Measurements from ENCODE around the gene PFKFB3. TPM values are rescaled to one million over a fixed set of nuclear protein-coding genes. Genes with fewer than 3 reads are reported as not detected.

The PFKFB3 gene
- total and polyA plus RNA-seq, 2 of the 13 experiments (the other 11 are each of a cell fraction or from before 2014, with no cell fraction given): 1.2 to 13.3 TPM

- TF ChIP-seq ZSCAN20 (CRISPR knock-in tag; IDR thresholded peaks at IDR 0.05; ENCODE audit: borderline replicate concordance): no peak
- no peak for TF ChIP-seq RARG (CRISPR knock-in tag; IDR thresholded peaks at IDR 0.05; ENCODE audit: low read depth)
- no peak for TF ChIP-seq FOXK2 (IDR thresholded peaks at IDR 0.05)
- no peak for TF ChIP-seq MED1 (CRISPR knock-in tag; IDR thresholded peaks at IDR 0.05)
- no peak for TF ChIP-seq PAX8 (CRISPR knock-in tag; IDR thresholded peaks at IDR 0.05; ENCODE audit: borderline replicate concordance)
- TF ChIP-seq ARID2 (CRISPR knock-in tag; IDR thresholded peaks at IDR 0.05; ENCODE audit: borderline replicate concordance): peak; percentile 35; the same call in 1 of the 2 replicates
- no peak for TF ChIP-seq TBL1XR1 (IDR thresholded peaks at IDR 0.05; ENCODE audit: borderline replicate concordance, low read length, partially characterized antibody)
- peak; percentile 48 for TF ChIP-seq HNRNPLL (IDR thresholded peaks at IDR 0.05; ENCODE audit: low read depth, low read length, poor library complexity, severe bottlenecking)
- no peak for TF ChIP-seq ZNF550 (CRISPR knock-in tag; IDR thresholded peaks at IDR 0.05; ENCODE audit: borderline replicate concordance)
- TF ChIP-seq MLXIP (CRISPR knock-in tag; IDR thresholded peaks at IDR 0.05; ENCODE audit: borderline replicate concordance): no peak
- no peak for TF ChIP-seq ATF7 (IDR thresholded peaks at IDR 0.05)
- TF ChIP-seq ATF7 (CRISPR knock-in tag; IDR thresholded peaks at IDR 0.05): no peak
- no peak for TF ChIP-seq ZNF180 (CRISPR knock-in tag; IDR thresholded peaks at IDR 0.05; ENCODE audit: borderline replicate concordance, low read depth)
- no peak for TF ChIP-seq SIN3B (IDR thresholded peaks at IDR 0.05; ENCODE audit: low read length)
- TF ChIP-seq ZNF724P (CRISPR knock-in tag; IDR thresholded peaks at IDR 0.05; ENCODE audit: borderline replicate concordance): no peak
- TF ChIP-seq MAFK (conservative IDR thresholded peaks at IDR 0.05 in 1 of 2, IDR thresholded peaks at IDR 0.05 in 1 of 2; ENCODE audit: low read length in 2 of 2): no peak
- TF ChIP-seq SSRP1 (CRISPR knock-in tag; IDR thresholded peaks at IDR 0.05): no peak
- no peak for TF ChIP-seq ZNF543 (CRISPR knock-in tag; IDR thresholded peaks at IDR 0.05)
- TF ChIP-seq ZNF710 (CRISPR knock-in tag; IDR thresholded peaks at IDR 0.05; ENCODE audit: borderline replicate concordance): no peak
- TF ChIP-seq REXO4 (CRISPR knock-in tag; IDR thresholded peaks at IDR 0.05; ENCODE audit: borderline replicate concordance): no peak
- 0 out of 2 replicates have a peak, but pooled peaks have one; percentile 4 for TF ChIP-seq ATF7-NPFF (CRISPR knock-in tag; IDR thresholded peaks at IDR 0.05; ENCODE audit: low read depth)
- TF ChIP-seq DMAP1 (CRISPR knock-in tag; IDR thresholded peaks at IDR 0.05): no peak
- no peak for TF ChIP-seq ZNF83 (CRISPR knock-in tag; IDR thresholded peaks at IDR 0.05; ENCODE audit: borderline replicate concordance)
- TF ChIP-seq ZNF24 (IDR thresholded peaks at IDR 0.05): no peak
- no peak for TF ChIP-seq SRF (IDR thresholded peaks at IDR 0.05; ENCODE audit: low read depth, low read length)
- no peak; the same call in 1 of the 2 replicates for TF ChIP-seq SP4 (CRISPR knock-in tag; IDR thresholded peaks at IDR 0.05)
- TF ChIP-seq ZC3H4 (CRISPR knock-in tag; IDR thresholded peaks at IDR 0.05; ENCODE audit: borderline replicate concordance): no peak
These were observed 1.8 kb upstream of the PFKFB3 start (continued) for GRCh38 chr10:6200734-6201515.
